ENCODE results near the gene ABR. TPM values are rescaled to one million over a fixed set of nuclear protein-coding genes. Genes with fewer than 3 reads are reported as not detected.

ABR gene
- total RNA-seq, 2 donors from 2014 or later = 80.7 to 82.7 TPM

DNA sequence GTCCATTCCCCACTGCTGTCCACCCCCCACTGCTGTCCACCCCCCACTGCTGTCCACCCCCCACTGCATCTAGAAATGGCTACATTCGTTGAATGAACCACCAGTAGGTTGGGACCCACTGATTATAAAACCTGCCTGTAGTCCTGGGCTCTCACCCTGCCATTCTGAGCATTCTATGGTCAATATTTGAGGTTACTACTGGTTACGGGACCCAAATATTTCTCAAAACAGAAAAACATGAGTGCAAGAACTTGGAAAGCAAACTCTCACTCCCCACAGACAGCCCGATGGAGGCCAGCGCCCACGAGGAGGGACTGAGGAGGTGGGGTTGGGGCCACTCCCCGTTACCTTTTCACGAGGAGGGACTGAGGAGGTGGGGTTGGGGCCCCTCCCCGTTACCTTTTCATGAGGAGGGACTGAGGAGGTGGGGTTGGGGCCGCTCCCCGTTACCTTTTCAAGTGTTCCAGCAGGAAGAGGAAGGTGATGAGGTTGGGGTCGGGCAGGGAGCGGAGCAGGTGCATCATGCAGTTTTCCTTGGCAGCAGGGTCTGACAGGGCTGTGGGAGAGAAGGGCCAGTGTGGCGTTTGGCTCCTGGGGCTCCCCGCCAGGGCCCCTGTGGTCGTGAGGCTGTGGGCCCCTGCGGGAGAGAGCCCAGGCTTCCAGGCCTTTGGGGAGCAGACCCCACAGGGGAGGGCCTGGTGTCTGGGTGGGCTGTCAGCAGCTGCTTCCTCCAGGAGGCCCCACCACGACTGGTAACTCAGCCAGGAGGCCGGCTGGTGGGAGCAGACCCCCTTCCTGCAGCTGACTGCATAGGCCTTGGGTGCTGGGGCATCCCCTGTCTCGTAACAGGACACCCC lies 170.3 kb downstream of the ABR start:
- TF ChIP-seq, protein P1, sequence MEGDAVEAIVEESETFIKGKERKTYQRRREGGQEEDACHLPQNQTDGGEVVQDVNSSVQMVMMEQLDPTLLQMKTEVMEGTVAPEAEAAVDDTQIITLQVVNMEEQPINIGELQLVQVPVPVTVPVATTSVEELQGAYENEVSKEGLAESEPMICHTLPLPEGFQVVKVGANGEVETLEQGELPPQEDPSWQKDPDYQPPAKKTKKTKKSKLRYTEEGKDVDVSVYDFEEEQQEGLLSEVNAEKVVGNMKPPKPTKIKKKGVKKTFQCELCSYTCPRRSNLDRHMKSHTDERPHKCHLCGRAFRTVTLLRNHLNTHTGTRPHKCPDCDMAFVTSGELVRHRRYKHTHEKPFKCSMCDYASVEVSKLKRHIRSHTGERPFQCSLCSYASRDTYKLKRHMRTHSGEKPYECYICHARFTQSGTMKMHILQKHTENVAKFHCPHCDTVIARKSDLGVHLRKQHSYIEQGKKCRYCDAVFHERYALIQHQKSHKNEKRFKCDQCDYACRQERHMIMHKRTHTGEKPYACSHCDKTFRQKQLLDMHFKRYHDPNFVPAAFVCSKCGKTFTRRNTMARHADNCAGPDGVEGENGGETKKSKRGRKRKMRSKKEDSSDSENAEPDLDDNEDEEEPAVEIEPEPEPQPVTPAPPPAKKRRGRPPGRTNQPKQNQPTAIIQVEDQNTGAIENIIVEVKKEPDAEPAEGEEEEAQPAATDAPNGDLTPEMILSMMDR (IDR thresholded peaks at IDR 0.05) = no peak
- no peak for TF ChIP-seq POLR2A (IDR thresholded peaks at IDR 0.05)
- no peaks in the 10 kb centered on the region for H3K9me3 ChIP-seq
- H3K36me3 ChIP-seq = peaks cover 3 to 14% of the 10 kb centered on the region in 2 donors
- no peaks in the 10 kb centered on the region for H3K27me3 ChIP-seq (replicated peaks; ENCODE audit: insufficient read depth)
- peaks cover 18% of the 10 kb centered on the region for H3K4me1 ChIP-seq (replicated peaks)
- H3K4me3 ChIP-seq = no peak overlapping the region
- no peak for DNase-seq (ENCODE audit: low spot score)
- intact Hi-C loops (cut with DNase I) = loop anchor here (5.0 kb wide), 1 partner anchor 48 kb away; no protein-coding TSS in a partner anchor
- WGBS = 76% methylated on average over 19 of the region's 19 CpGs
- H3K27ac ChIP-seq = no peak overlapping the region

DNA sequence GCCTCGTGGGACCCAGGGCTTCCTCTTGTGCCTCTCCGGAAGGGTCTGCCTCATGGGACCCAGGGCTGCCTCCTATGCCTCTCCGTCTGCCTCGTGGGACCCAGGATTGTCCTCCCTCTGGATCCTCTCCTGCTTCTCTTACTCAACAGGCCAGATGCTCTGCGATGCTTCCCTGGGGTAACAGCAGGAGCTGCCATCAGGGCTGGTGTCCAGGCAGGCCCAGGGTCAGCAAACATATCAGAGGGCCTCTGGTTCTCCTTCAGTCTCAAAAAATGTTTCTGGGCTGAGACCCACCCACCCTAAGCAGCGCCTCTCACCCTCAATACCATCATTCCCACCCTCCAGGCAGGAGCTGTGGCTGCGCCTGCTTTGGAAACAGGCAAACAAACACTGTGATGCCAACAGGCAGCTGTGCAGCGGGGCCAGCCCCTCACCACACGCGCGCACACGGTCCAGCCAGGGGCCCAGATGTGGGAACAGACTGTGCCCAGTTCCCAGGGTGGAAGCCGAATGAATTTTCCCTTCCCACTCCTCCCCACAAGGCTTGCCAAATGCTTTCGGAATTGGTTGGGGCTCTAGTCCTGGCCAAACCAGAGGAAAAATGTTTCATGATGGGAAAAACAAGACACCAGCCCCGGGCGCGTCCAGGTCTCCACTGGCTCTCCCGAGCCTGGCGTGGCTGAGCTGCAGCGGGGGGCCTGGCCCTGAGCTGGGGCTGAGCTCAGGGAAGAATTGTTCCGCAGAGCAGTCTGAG lies 171.6 kb downstream of the ABR start:
- no peaks in the 10 kb centered on the region for H3K9me3 ChIP-seq
- no peak for DNase-seq (ENCODE audit: low spot score)
- WGBS = 77% methylated on average over 20 of the region's 21 CpGs
- H3K4me3 ChIP-seq = no peak overlapping the region
- no peak for TF ChIP-seq POLR2A (IDR thresholded peaks at IDR 0.05)
- TF ChIP-seq, protein P1 (IDR thresholded peaks at IDR 0.05) = no peak
- TF ChIP-seq POLR2AphosphoS5 (IDR thresholded peaks at IDR 0.05) = no peak
- H3K4me1 ChIP-seq (replicated peaks) = peaks cover 19% of the 10 kb centered on the region
- no peaks in the 10 kb centered on the region for H3K27me3 ChIP-seq (replicated peaks; ENCODE audit: insufficient read depth)
- intact Hi-C loops (cut with DNase I) = loop anchor here (5.0 kb wide), 1 partner anchor 49 kb away; no protein-coding TSS in a partner anchor
- H3K27ac ChIP-seq = peak overlapping the region; percentile 52 to 53
- H3K36me3 ChIP-seq = peaks cover 3 to 14% of the 10 kb centered on the region in 2 donors

DNA sequence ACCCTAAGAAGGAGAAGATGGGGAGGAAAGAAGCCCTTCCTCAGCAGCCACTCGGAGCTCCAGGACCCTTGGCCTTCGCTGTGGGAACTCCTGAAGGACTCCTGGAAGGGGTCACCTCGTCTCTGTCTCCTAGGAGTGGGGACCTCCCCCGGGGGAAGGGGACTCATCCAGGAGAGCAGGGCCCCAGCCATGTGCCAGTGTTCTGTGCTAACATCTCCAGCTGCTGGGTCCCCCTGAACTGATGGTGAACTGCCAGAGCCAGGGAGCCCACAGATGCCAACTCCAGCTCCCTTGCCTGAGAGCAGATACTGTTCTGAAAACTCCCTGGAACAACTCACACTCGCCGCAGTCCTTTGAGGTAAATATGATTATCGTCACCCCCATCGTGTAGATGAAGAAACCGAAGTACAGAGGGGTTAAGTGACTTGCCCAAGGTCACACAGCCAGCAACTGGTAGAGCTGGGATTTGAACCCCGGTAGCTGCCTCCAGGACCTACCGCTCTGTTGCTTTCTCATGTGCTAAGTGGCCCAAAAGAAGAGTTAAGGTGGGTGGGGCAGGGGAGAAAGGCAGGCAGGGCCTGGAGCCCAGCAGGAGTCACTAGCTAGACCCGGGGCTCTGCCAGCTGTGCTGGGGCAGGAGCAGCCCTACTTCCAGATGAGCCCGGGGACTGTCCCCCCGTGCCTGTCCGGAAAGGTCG lies 172.3 kb downstream of the ABR start:
- no peak for DNase-seq (ENCODE audit: low spot score)
- intact Hi-C loops (cut with DNase I) = loop anchor here (5.0 kb wide), 1 partner anchor 50 kb away; no protein-coding TSS in a partner anchor
- Histone ChIP-seq H3K36me3 (peaks cover 3 to 14% of the 10 kb centered on the region in 2 donors), H3K4me1 (replicated peaks) (peaks cover 19% of the 10 kb centered on the region), H3K9me3 (no peaks in the 10 kb centered on the region), H3K27me3 (replicated peaks; ENCODE audit: insufficient read depth) (no peaks in the 10 kb centered on the region), H3K27ac (peak overlapping the region; percentile 52 to 53), H3K4me3 (no peak overlapping the region)
- TF ChIP-seq POLR2AphosphoS5 (IDR thresholded peaks at IDR 0.05) = no peak
- no peak for TF ChIP-seq POLR2A (IDR thresholded peaks at IDR 0.05)
- TF ChIP-seq, protein P1 (IDR thresholded peaks at IDR 0.05) = no peak
- 88% methylated on average over 16 of the region's 16 CpGs for WGBS

DNA sequence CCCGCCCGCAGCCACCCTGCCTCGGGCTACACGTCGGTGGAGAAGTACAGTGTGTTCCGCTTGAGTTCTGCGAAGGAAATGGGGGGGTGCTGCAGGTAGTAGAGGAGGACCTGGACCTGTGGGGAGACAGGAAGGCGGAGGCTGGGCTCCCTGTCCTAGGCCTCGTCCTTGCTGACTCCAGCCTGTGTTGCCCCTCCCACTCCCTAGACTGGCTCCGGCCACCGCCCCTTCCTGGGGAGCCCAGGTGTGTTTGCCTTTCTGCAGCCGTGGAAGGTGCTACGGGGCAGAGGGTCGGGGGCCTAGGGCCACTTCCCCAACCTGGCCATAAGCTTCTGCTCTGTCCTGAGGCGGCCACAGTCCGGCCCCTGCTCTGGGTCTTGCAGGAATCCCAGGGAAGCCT lies 173.7 kb downstream of the ABR start:
- peak overlapping the region; percentile 63 to 68 for H3K27ac ChIP-seq
- peak overlapping the region in 1 of 2 donors; percentile 10 for H3K4me3 ChIP-seq
- H3K9me3 ChIP-seq = no peaks in the 10 kb centered on the region
- TF ChIP-seq, protein P1 (IDR thresholded peaks at IDR 0.05) = no peak
- TF ChIP-seq POLR2A (IDR thresholded peaks at IDR 0.05) (no peak), POLR2AphosphoS5 (IDR thresholded peaks at IDR 0.05) (peak; percentile 8)
- no peaks in the 10 kb centered on the region for H3K27me3 ChIP-seq (replicated peaks; ENCODE audit: insufficient read depth)
- peak; percentile 53 for DNase-seq (ENCODE audit: low spot score)
- intact Hi-C loops (cut with DNase I) = loop anchor here (5.0 kb wide), 1 partner anchor 51 kb away; no protein-coding TSS in a partner anchor
- WGBS = 18% methylated on average over 14 of the region's 16 CpGs
- H3K36me3 ChIP-seq = peaks cover 3 to 7% of the 10 kb centered on the region in 2 donors
- H3K4me1 ChIP-seq (replicated peaks) = peaks cover 28% of the 10 kb centered on the region

All from prostate gland (tissue), 2 donors.